MCF 10A (cell line): ENCODE results near the gene OR52I1. TPM values are rescaled to one million over a fixed set of nuclear protein-coding genes. Genes with fewer than 3 reads are reported as not detected.
A peak's percentile ranks its signal among the peaks of the same experiment; 100 is the strongest.

Experiments
- BruUV-seq: library from RNA; stranded (reverse); fragments of 400-500 nt; replicated peaks from 2 replicates; lab custom pipeline; 2021; lab: Mats Ljungman, UMichigan
- CTCF ChIA-PET: fragments of 300-600 bp; sonication (Branson Sonifier 250); formaldehyde crosslinking; extraction: SDS; loops from one replicate; lab custom pipeline; 2021; ENCODE audit warnings: antibody characterized with exemption, inconsistent platforms; lab: Yijun Ruan, JAX
- POLR2A ChIA-PET: fragments of 300-600, 350-650 bp; sonication (Branson Sonifier 250); formaldehyde crosslinking; extraction: SDS; loops from one replicate; lab custom pipeline; 2020; ENCODE audit warnings: antibody characterized with exemption, inconsistent platforms; lab: Yijun Ruan, JAX
- DNase-seq: peaks from one replicate; pipeline ENCODE4 v3.0.0-alpha.2; 2018; ENCODE audit not compliant: unreplicated experiment
- H3K27ac Mint-ChIP-seq: one replicate; pipeline ENCODE4 v1.8.0; 2022; ENCODE audit warnings: mild to moderate bottlenecking, low read depth, mixed read lengths; ENCODE audit not compliant: unreplicated experiment
- H3K27me3 Mint-ChIP-seq: one replicate; pipeline ENCODE4 v1.8.0; 2022; ENCODE audit warnings: mixed read lengths; ENCODE audit not compliant: insufficient read depth, unreplicated experiment
- H3K36me3 Mint-ChIP-seq: one replicate; pipeline ENCODE4 v1.8.0; 2022; ENCODE audit warnings: mild to moderate bottlenecking, moderate library complexity, mixed read lengths; ENCODE audit not compliant: insufficient read depth, unreplicated experiment
- H3K4me1 Mint-ChIP-seq: one replicate; pipeline ENCODE4 v1.8.0; 2022; ENCODE audit warnings: mixed read lengths; ENCODE audit not compliant: insufficient read depth, unreplicated experiment
- H3K4me3 Mint-ChIP-seq: one replicate; pipeline ENCODE4 v1.8.0; 2022; ENCODE audit warnings: mild to moderate bottlenecking, moderate library complexity, mixed read lengths; ENCODE audit not compliant: unreplicated experiment
- H3K9me3 Mint-ChIP-seq: one replicate; pipeline ENCODE4 v1.8.0; 2022; ENCODE audit warnings: mixed read lengths; ENCODE audit not compliant: unreplicated experiment
- intact Hi-C: fragments of 100-400 bp; cut with micrococcal nuclease; formaldehyde crosslinking; loops from 2 replicates; pipeline ENCODE4 v1.14.1; 2022
- total RNA-seq: library from RNA; stranded (reverse); gene quantifications from 2 replicates; pipeline ENCODE4 v1.2.3, GENCODE V29; 2022
- TF ChIP-seq, protein P1 (sequence below): fragments of 200-600 bp; IDR thresholded peaks from one replicate; pipeline ENCODE4 v1.8.0; 2022; ENCODE audit warnings: antibody characterized with exemption, mild to moderate bottlenecking; ENCODE audit not compliant: unreplicated experiment

OR52I1 gene
- total RNA-seq, 1 experiment from 2014 or later, result not detected

GRCh38 chr11:4606231-4607015, 12.6 kb downstream of the OR52I1 start:
- Mint-ChIP-seq H3K27ac (peak overlapping the region; percentile 91), H3K4me3 (peak overlapping the region; percentile 85), H3K27me3 (no peaks in the 10 kb centered on the region), H3K36me3 (peaks cover 29% of the 10 kb centered on the region), H3K9me3 (no peaks in the 10 kb centered on the region), H3K4me1 (peaks cover 25% of the 10 kb centered on the region)
- TF ChIP-seq, protein P1, sequence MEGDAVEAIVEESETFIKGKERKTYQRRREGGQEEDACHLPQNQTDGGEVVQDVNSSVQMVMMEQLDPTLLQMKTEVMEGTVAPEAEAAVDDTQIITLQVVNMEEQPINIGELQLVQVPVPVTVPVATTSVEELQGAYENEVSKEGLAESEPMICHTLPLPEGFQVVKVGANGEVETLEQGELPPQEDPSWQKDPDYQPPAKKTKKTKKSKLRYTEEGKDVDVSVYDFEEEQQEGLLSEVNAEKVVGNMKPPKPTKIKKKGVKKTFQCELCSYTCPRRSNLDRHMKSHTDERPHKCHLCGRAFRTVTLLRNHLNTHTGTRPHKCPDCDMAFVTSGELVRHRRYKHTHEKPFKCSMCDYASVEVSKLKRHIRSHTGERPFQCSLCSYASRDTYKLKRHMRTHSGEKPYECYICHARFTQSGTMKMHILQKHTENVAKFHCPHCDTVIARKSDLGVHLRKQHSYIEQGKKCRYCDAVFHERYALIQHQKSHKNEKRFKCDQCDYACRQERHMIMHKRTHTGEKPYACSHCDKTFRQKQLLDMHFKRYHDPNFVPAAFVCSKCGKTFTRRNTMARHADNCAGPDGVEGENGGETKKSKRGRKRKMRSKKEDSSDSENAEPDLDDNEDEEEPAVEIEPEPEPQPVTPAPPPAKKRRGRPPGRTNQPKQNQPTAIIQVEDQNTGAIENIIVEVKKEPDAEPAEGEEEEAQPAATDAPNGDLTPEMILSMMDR, result no peak
- intact Hi-C loops, result loop anchor here (5.0 kb wide), 1 partner anchor 419 kb away; no protein-coding TSS in a partner anchor
- peak; percentile 79 for DNase-seq
- BruUV-seq, result no TSS peak
- ChIA-PET POLR2A (interaction anchor here (0.6 to 1.1 kb wide), 4 partner anchors 11 to 700 kb away, joined by 3 read pairs; no protein-coding TSS in a partner anchor), CTCF (interaction anchor here (0.7 to 3.2 kb wide), 6 partner anchors 19 to 420 kb away, joined by 3 to 15 read pairs (median 4); partner anchors contain the start of gene OR51D1)

DNA sequence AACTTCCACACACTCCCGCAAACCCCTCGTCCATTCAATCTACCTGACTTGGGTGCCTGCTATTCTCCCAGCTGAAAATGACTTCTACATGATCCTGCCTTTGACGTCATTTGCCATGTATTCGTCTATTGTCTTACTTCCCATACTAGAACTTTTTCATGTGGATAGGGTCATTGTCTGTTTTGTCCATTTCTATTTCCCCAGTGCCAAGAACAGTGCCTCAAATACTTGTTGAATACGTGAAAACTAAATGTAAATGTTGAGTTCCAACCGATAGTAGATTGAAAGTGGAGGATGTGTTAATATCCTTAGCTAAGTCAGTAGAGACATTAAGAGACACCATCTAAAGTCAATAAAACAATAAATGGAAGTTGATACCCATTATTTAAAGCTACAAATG, 13.3 kb downstream of the OR52I1 start:
- peak; percentile 14 for DNase-seq
- H3K4me1 Mint-ChIP-seq, result peaks cover 25% of the 10 kb centered on the region
- H3K27ac Mint-ChIP-seq, result peak overlapping the region; percentile 91
- TF ChIP-seq, protein P1, result no peak
- intact Hi-C loops, result loop anchor here (5.0 kb wide), 1 partner anchor 420 kb away; no protein-coding TSS in a partner anchor
- no TSS peak for BruUV-seq
- peak overlapping the region; percentile 85 for H3K4me3 Mint-ChIP-seq
- CTCF ChIA-PET, result interaction anchor here (0.7 to 3.2 kb wide), 4 partner anchors 30 to 420 kb away, joined by 3 to 15 read pairs (median 4); partner anchors contain the start of gene OR51D1
- H3K9me3 Mint-ChIP-seq, result no peaks in the 10 kb centered on the region
- POLR2A ChIA-PET, result interaction anchor here (0.7 to 1.5 kb wide), 6 partner anchors 9 to 701 kb away, joined by 3 to 5 read pairs (median 3); partner anchors contain the start of gene TRIM21
- peaks cover 27% of the 10 kb centered on the region for H3K36me3 Mint-ChIP-seq
- H3K27me3 Mint-ChIP-seq, result no peaks in the 10 kb centered on the region

DNA sequence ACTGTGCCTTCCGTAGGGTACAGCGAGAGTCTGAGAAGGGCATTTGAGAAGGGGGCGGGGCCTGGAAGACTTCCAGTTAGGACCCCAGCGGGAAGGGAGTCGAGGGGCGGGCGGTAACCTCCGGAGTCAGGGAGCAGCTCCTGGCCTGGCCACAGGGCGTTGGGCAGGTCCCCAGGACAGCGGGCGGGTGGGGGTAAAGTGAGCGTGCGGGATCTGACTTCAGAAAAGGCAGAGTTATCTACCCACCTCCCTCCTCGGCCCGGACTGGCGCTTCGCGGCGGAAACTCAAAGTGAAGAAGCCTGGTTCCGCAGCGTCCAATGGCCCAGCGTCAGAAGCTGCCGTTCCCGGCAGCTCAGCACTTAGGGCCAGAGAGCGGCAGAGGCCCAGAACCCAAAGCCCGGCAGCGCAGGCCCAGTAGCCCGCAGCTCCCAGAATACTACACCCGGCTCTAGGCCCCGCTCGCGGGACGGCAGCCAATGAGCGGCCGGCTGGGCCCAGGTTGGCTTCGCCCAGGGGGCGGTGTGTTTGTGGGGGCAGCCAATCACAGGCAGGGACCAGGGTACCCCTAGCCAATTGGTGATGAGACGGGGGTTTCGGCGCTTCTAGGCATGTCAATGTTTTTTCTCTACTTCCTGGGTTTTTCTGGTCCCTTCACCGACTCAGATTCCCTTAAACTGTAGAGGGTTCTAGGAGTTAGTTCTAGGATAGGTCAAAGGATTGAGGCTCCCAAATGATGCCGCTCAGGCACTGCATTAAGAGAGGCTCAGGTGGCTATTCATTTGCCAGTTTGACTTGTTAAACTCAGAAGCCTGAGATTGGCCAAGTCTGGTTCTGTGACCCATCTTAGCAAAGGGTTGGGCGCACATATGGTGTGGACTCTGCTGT, 14.2 kb downstream of the OR52I1 start, which contains the start of gene TRIM68:
TRIM68 (minus strand) TSS at position 451 of the 886 bp plus-strand sequence. CDS start 2,727 bp downstream, outside the sequence.
- ChIA-PET CTCF (interaction anchor here (0.6 to 3.2 kb wide), 7 partner anchors 18 to 426 kb away, joined by 3 to 15 read pairs (median 3); partner anchors contain the start of gene OR51D1), POLR2A (interaction anchor here (0.6 to 1.5 kb wide), 4 partner anchors 9 to 399 kb away, joined by 3 to 5 read pairs (median 4); partner anchors contain the start of gene TRIM21)
- Mint-ChIP-seq H3K27me3 (no peaks in the 10 kb centered on the region), H3K4me1 (peaks cover 25% of the 10 kb centered on the region), H3K4me3 (peak within 1 kb of the TSS; percentile 85), H3K27ac (peak within 1 kb of the TSS; percentile 91), H3K36me3 (peaks cover 21% of the 10 kb centered on the region), H3K9me3 (no peaks in the 10 kb centered on the region)
- TSS peak; percentile 45 for BruUV-seq
- TF ChIP-seq, protein P1, result no peak
- intact Hi-C loops, result loop anchor here (5.0 kb wide), 1 partner anchor 421 kb away; no protein-coding TSS in a partner anchor
- DNase-seq, result peak; percentile 96
